ENCODE results near the gene TBCC. TPM values are rescaled to one million over a fixed set of nuclear protein-coding genes. Genes with fewer than 3 reads are reported as not detected.

TBCC gene
- total and polyA plus RNA-seq, 4 donors: 6.9 to 13.5 (median 11.7) TPM

DNA sequence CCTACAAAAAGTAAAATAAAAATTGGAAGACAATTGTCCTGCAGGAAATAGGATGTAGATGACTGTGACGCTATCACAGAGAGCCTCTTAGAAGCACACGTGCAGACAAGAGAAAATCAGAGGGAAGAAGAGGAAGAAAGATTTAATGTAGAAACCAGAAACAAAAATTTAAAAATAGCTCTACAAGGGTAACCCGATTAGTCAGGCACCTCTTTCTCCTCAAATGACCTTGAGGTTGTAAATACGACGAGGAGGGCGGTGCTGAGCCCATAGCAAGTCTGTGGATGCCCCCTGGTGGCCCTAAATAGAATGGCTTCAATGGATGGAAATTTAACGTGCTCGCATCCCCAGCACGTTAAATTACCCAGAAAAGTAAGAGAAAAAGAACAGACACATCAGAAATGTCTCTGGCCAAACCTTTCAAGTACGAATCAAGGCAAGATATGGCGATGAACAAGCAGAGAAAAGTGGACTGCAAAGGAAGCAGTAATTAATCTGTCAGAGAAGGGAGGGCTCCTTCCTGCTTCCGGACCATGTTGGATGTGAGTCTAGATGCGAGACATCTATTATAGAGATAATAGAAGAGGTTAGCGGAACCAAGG, 19.3 kb downstream of the TBCC start (continued):
- TF ChIP-seq HNF4G (IDR thresholded peaks at IDR 0.05) (no peak), RAD21 (IDR thresholded peaks at IDR 0.05) (peak; percentile 95 to 98), MAX (IDR thresholded peaks at IDR 0.05) (no peak)

DNA sequence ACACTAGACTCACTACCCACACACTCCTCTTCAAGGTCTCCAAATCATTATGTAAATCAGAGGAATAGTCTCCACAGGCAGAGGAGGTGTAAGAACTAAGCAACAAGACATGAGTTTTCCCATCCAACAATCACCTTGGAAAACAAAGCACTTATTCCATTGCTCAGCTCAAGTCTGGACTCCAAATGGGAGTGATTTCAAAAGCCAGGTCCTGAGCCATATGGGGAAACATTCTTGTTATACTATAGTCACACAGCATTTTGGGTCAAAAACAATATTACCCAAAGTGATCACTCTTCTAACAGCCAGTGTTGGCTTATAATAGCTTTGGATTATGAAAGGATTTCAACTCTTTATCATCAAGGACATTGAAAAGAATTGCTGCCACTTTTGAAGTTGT, 19.9 kb downstream of the TBCC start:
- no peak for DNase-seq (ENCODE audit: low spot score)
- Histone ChIP-seq H3K27ac (ENCODE audit: low read depth in 1 of 2, low read length in 2 of 2) (peak overlapping the region; percentile 21 to 73), H3K9me3 (ENCODE audit: control insufficient read depth in 4 of 4, low read length in 3 of 4) (no peaks in the 10 kb centered on the region), H3K4me1 (ENCODE audit: control insufficient read depth in 4 of 4, insufficient read depth in 4 of 4, low read length in 3 of 4) (peaks cover 0 to 12% (median 10%) of the 10 kb centered on the region in 4 donors), H3K27me3 (ENCODE audit: control insufficient read depth in 4 of 4, insufficient read depth in 4 of 4, low read length in 3 of 4) (no peaks in the 10 kb centered on the region), H3K9ac (ENCODE audit: low read depth in 1 of 2, low read length in 2 of 2) (peak overlapping the region in 1 of 2 donors; percentile 21), H3K4me3 (ENCODE audit: low read depth in 1 of 3, low read length in 3 of 3) (no peak overlapping the region), H3K36me3 (ENCODE audit: control insufficient read depth in 4 of 4, insufficient read depth in 3 of 4, low read depth in 1 of 4, low read length in 3 of 4) (no peaks in the 10 kb centered on the region)
- TF ChIP-seq, protein P1, sequence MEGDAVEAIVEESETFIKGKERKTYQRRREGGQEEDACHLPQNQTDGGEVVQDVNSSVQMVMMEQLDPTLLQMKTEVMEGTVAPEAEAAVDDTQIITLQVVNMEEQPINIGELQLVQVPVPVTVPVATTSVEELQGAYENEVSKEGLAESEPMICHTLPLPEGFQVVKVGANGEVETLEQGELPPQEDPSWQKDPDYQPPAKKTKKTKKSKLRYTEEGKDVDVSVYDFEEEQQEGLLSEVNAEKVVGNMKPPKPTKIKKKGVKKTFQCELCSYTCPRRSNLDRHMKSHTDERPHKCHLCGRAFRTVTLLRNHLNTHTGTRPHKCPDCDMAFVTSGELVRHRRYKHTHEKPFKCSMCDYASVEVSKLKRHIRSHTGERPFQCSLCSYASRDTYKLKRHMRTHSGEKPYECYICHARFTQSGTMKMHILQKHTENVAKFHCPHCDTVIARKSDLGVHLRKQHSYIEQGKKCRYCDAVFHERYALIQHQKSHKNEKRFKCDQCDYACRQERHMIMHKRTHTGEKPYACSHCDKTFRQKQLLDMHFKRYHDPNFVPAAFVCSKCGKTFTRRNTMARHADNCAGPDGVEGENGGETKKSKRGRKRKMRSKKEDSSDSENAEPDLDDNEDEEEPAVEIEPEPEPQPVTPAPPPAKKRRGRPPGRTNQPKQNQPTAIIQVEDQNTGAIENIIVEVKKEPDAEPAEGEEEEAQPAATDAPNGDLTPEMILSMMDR (IDR thresholded peaks at IDR 0.05; ENCODE audit: low read depth, low read length, missing input control): no peak
- TF ChIP-seq RAD21 (IDR thresholded peaks at IDR 0.05): no peak
- TF ChIP-seq YY1 (IDR thresholded peaks at IDR 0.05): no peak
- no peak for TF ChIP-seq HNF4G (IDR thresholded peaks at IDR 0.05)
- no peak for TF ChIP-seq HNF4A (conservative IDR thresholded peaks at IDR 0.05)
- no peak for TF ChIP-seq ZBTB33 (IDR thresholded peaks at IDR 0.05)
- no peak for TF ChIP-seq GABPA (IDR thresholded peaks at IDR 0.05 in 1 of 2, conservative IDR thresholded peaks at IDR 0.05 in 1 of 2)
- TF ChIP-seq ATF3 (IDR thresholded peaks at IDR 0.05): no peak
- TF ChIP-seq FOXA2 (IDR thresholded peaks at IDR 0.05): no peak
- TF ChIP-seq SP1 (IDR thresholded peaks at IDR 0.05): no peak
- TF ChIP-seq JUND (IDR thresholded peaks at IDR 0.05): no peak
- no peak for TF ChIP-seq MAX (IDR thresholded peaks at IDR 0.05)
- TF ChIP-seq RXRA (IDR thresholded peaks at IDR 0.05): no peak
- TF ChIP-seq NR2F2 (IDR thresholded peaks at IDR 0.05): no peak
- TF ChIP-seq FOXA1 (IDR thresholded peaks at IDR 0.05): no peak
- no peak for TF ChIP-seq EGR1 (IDR thresholded peaks at IDR 0.05; ENCODE audit: low read depth in 2 of 2)

DNA sequence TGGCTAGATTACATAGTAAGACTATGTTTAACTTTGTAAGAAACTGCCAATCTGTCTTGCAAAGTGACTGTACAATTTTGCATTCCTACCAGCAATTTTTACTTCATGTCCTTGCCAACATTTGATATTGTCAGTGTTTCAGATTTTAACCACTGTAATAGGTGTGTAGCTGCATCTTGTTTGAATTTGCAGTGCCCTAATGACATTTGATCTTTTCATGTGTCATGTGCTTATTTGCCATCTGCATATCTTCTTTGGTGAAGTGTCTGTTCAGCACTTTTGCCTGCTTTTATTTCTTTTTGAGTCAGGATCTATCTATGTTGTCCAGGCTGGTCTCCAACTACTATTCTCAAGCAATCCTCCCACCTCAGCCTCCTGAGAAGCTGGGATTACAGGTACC, 21.1 kb downstream of the TBCC start:
- Histone ChIP-seq H3K4me1 (ENCODE audit: control insufficient read depth in 4 of 4, insufficient read depth in 4 of 4, low read length in 3 of 4) (peaks cover 0 to 12% (median 6%) of the 10 kb centered on the region in 4 donors), H3K9ac (ENCODE audit: low read depth in 1 of 2, low read length in 2 of 2) (no peak overlapping the region), H3K27me3 (ENCODE audit: control insufficient read depth in 4 of 4, insufficient read depth in 4 of 4, low read length in 3 of 4) (no peaks in the 10 kb centered on the region), H3K27ac (ENCODE audit: low read depth in 1 of 2, low read length in 2 of 2) (no peak overlapping the region), H3K36me3 (ENCODE audit: control insufficient read depth in 4 of 4, insufficient read depth in 3 of 4, low read depth in 1 of 4, low read length in 3 of 4) (no peaks in the 10 kb centered on the region), H3K9me3 (ENCODE audit: control insufficient read depth in 4 of 4, low read length in 3 of 4) (no peaks in the 10 kb centered on the region), H3K4me3 (ENCODE audit: low read depth in 1 of 3, low read length in 3 of 3) (no peak overlapping the region)
- no peak for DNase-seq (ENCODE audit: low spot score)
- no peak for TF ChIP-seq NR2F2 (IDR thresholded peaks at IDR 0.05)
- TF ChIP-seq SP1 (IDR thresholded peaks at IDR 0.05): no peak
- TF ChIP-seq, protein P2, sequence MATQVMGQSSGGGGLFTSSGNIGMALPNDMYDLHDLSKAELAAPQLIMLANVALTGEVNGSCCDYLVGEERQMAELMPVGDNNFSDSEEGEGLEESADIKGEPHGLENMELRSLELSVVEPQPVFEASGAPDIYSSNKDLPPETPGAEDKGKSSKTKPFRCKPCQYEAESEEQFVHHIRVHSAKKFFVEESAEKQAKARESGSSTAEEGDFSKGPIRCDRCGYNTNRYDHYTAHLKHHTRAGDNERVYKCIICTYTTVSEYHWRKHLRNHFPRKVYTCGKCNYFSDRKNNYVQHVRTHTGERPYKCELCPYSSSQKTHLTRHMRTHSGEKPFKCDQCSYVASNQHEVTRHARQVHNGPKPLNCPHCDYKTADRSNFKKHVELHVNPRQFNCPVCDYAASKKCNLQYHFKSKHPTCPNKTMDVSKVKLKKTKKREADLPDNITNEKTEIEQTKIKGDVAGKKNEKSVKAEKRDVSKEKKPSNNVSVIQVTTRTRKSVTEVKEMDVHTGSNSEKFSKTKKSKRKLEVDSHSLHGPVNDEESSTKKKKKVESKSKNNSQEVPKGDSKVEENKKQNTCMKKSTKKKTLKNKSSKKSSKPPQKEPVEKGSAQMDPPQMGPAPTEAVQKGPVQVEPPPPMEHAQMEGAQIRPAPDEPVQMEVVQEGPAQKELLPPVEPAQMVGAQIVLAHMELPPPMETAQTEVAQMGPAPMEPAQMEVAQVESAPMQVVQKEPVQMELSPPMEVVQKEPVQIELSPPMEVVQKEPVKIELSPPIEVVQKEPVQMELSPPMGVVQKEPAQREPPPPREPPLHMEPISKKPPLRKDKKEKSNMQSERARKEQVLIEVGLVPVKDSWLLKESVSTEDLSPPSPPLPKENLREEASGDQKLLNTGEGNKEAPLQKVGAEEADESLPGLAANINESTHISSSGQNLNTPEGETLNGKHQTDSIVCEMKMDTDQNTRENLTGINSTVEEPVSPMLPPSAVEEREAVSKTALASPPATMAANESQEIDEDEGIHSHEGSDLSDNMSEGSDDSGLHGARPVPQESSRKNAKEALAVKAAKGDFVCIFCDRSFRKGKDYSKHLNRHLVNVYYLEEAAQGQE (IDR thresholded peaks at IDR 0.05): no peak
- no peak for TF ChIP-seq RXRA (IDR thresholded peaks at IDR 0.05)
- TF ChIP-seq, protein P1 (IDR thresholded peaks at IDR 0.05; ENCODE audit: low read depth, low read length, missing input control): no peak
- TF ChIP-seq YY1 (IDR thresholded peaks at IDR 0.05): no peak
- no peak for TF ChIP-seq ZBTB33 (IDR thresholded peaks at IDR 0.05)
- no peak for TF ChIP-seq HNF4G (IDR thresholded peaks at IDR 0.05)
- no peak for TF ChIP-seq GABPA (IDR thresholded peaks at IDR 0.05 in 1 of 2, conservative IDR thresholded peaks at IDR 0.05 in 1 of 2)
